HepG2 (cell line): ENCODE measurements around the gene SIRT7. TPM values are rescaled to one million over a fixed set of nuclear protein-coding genes. Genes with fewer than 3 reads are reported as not detected.

ENCODE experiments used
- CHCHD3 ChIP-seq: sonication (generic); formaldehyde crosslinking; IDR thresholded peaks from 2 replicates; pipeline ENCODE4 v1.8.0; 2022; ENCODE audit warnings: mild to moderate bottlenecking, missing genetic modification reagents, moderate library complexity
- KAT7 ChIP-seq: IDR thresholded peaks from 2 replicates; pipeline ENCODE4 v1.6.1; 2018; ENCODE audit warnings: borderline replicate concordance, missing compliant biosample characterization
- SIX1 ChIP-seq: sonication (generic); formaldehyde crosslinking; IDR thresholded peaks from 2 replicates; pipeline ENCODE4 v1.4.0; 2020; ENCODE audit warnings: missing genetic modification reagents, borderline replicate concordance
- SPEN ChIP-seq: sonication (generic); formaldehyde crosslinking; IDR thresholded peaks from 2 replicates; pipeline ENCODE4 v1.5.1; 2020; ENCODE audit warnings: low read depth, mild to moderate bottlenecking, missing genetic modification reagents
- ZFP36L2 ChIP-seq: sonication (generic); formaldehyde crosslinking; IDR thresholded peaks from 2 replicates; pipeline ENCODE4 v1.4.0; 2020; ENCODE audit warnings: missing genetic modification reagents
- ZNF101 ChIP-seq: sonication (generic); formaldehyde crosslinking; IDR thresholded peaks from 2 replicates; pipeline ENCODE4 v1.4.0; 2020; ENCODE audit warnings: mild to moderate bottlenecking, low read depth, missing genetic modification reagents, borderline replicate concordance
- ZZZ3 ChIP-seq: sonication (generic); formaldehyde crosslinking; IDR thresholded peaks from 2 replicates; pipeline ENCODE4 v1.4.0; 2020; ENCODE audit warnings: missing genetic modification reagents, mild to moderate bottlenecking, borderline replicate concordance
- polyA plus RNA-seq, 8 experiments: library from polyadenylated mRNA; depleted of rRNA in 3 of 8; stranded (reverse) in 7 of 8; unstranded in 1 of 8; fragments of >200 nt; fragmentation: Illumina TruSeq in 4 of 8; extraction: Trizol in 4 of 8; gene quantifications; 2 replicates each; pipeline versions ENCODE4 v1.2.1 to v1.2.3, GENCODE V29; 2011 to 2016; ENCODE audit warnings: low read depth in 4 of 8, missing spikeins in 1 of 8, mixed read lengths in 1 of 8; ENCODE audit not compliant: insufficient read depth in 1 of 8
- total RNA-seq, 5 experiments: library from RNA; depleted of rRNA; stranded (reverse); fragments of >200 nt; fragmentation: Illumina TruSeq; extraction: Trizol; gene quantifications; 2 replicates each; pipeline ENCODE4 v1.2.3, GENCODE V29; 2016; ENCODE audit warnings: low read depth in 1 of 5
- TF ChIP-seq, protein P1 (sequence below): sonication (generic); formaldehyde crosslinking; IDR thresholded peaks from 2 replicates; pipeline ENCODE4 v1.4.0; 2020; ENCODE audit warnings: missing genetic modification reagents
- TF ChIP-seq, protein P2 (sequence below): IDR thresholded peaks from 2 replicates; pipeline ENCODE4 v1.6.1; 2016
- TF ChIP-seq, protein P3 (sequence below): sonication (generic); formaldehyde crosslinking; IDR thresholded peaks from 2 replicates; pipeline ENCODE4 v1.4.0; 2020; ENCODE audit warnings: mild to moderate bottlenecking, missing genetic modification reagents
- TF ChIP-seq, protein P4 (sequence below): sonication (generic); formaldehyde crosslinking; IDR thresholded peaks from 2 replicates; pipeline ENCODE4 v1.8.0; 2022; ENCODE audit warnings: mild to moderate bottlenecking, missing genetic modification reagents, borderline replicate concordance
- TF ChIP-seq, protein P5 (sequence below): sonication (generic); formaldehyde crosslinking; IDR thresholded peaks from 2 replicates; pipeline ENCODE4 v1.5.1; 2020; ENCODE audit warnings: mild to moderate bottlenecking, missing genetic modification reagents, moderate library complexity

The SIRT7 gene
- total and polyA plus RNA-seq, 2 of the 13 experiments (the other 11 are each of a cell fraction or from before 2014, with no cell fraction given), result 8.3 to 24.8 TPM

DNA sequence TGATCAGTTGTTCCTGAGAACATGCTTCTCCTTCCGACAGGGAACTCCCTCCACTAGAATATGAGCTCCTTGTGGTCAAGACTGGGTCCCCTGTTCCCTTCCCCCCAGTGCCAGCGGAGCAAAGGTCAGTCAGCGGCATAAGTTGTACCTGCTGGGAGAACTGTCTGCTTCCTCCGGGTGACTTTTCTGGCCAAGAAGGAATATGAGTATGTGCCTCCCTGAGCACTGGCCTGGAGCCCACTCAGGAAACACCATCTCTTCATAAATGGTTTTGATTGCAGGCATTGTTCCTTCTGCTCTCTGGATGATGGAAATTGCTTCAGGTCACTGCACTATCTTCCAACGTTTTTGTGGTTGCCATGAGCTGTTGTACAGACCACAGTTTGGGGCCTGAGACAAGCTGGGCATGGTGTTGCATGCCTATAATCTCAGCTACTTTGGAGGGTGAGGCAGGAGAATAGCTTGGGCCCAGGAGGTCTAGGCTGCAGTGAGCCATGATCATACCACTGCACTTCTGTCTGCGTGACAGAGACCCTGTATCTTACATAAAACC, 54.8 kb downstream of the SIRT7 start (continued):
- no peak for TF ChIP-seq ZFP36L2
- TF ChIP-seq SPEN (CRISPR knock-in tag), result no peak
- TF ChIP-seq CHCHD3 (CRISPR knock-in tag), result no peak
- TF ChIP-seq, protein P1, sequence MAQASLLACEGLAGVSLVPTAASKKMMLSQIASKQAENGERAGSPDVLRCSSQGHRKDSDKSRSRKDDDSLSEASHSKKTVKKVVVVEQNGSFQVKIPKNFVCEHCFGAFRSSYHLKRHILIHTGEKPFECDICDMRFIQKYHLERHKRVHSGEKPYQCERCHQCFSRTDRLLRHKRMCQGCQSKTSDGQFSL (CRISPR knock-in tag), result no peak
- no peak for TF ChIP-seq SIX1 (CRISPR knock-in tag)
- TF ChIP-seq ZZZ3 (CRISPR knock-in tag), result peak; percentile 38; the same call in 1 of the 2 replicates
- TF ChIP-seq, protein P2, sequence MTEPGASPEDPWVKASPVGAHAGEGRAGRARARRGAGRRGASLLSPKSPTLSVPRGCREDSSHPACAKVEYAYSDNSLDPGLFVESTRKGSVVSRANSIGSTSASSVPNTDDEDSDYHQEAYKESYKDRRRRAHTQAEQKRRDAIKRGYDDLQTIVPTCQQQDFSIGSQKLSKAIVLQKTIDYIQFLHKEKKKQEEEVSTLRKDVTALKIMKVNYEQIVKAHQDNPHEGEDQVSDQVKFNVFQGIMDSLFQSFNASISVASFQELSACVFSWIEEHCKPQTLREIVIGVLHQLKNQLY (CRISPR knock-in tag), result no peak
- TF ChIP-seq, protein P3, sequence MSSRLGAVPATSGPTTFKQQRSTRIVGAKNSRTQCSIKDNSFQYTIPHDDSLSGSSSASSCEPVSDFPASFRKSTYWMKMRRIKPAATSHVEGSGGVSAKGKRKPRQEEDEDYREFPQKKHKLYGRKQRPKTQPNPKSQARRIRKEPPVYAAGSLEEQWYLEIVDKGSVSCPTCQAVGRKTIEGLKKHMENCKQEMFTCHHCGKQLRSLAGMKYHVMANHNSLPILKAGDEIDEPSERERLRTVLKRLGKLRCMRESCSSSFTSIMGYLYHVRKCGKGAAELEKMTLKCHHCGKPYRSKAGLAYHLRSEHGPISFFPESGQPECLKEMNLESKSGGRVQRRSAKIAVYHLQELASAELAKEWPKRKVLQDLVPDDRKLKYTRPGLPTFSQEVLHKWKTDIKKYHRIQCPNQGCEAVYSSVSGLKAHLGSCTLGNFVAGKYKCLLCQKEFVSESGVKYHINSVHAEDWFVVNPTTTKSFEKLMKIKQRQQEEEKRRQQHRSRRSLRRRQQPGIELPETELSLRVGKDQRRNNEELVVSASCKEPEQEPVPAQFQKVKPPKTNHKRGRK (CRISPR knock-in tag), result no peak
- TF ChIP-seq KAT7 (CRISPR knock-in tag), result no peak
- TF ChIP-seq, protein P4, sequence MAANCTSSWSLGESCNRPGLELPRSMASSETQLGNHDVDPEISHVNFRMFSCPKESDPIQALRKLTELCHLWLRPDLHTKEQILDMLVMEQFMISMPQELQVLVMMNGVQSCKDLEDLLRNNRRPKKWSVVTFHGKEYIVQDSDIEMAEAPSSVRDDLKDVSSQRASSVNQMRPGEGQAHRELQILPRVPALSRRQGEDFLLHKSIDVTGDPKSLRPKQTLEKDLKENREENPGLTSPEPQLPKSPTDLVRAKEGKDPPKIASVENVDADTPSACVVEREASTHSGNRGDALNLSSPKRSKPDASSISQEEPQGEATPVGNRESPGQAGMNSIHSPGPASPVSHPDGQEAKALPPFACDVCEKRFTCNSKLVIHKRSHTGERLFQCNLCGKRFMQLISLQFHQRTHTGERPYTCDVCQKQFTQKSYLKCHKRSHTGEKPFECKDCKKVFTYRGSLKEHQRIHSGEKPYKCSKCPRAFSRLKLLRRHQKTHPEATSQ, result no peak
- no peak for TF ChIP-seq ZNF101 (CRISPR knock-in tag)
- TF ChIP-seq, protein P5, sequence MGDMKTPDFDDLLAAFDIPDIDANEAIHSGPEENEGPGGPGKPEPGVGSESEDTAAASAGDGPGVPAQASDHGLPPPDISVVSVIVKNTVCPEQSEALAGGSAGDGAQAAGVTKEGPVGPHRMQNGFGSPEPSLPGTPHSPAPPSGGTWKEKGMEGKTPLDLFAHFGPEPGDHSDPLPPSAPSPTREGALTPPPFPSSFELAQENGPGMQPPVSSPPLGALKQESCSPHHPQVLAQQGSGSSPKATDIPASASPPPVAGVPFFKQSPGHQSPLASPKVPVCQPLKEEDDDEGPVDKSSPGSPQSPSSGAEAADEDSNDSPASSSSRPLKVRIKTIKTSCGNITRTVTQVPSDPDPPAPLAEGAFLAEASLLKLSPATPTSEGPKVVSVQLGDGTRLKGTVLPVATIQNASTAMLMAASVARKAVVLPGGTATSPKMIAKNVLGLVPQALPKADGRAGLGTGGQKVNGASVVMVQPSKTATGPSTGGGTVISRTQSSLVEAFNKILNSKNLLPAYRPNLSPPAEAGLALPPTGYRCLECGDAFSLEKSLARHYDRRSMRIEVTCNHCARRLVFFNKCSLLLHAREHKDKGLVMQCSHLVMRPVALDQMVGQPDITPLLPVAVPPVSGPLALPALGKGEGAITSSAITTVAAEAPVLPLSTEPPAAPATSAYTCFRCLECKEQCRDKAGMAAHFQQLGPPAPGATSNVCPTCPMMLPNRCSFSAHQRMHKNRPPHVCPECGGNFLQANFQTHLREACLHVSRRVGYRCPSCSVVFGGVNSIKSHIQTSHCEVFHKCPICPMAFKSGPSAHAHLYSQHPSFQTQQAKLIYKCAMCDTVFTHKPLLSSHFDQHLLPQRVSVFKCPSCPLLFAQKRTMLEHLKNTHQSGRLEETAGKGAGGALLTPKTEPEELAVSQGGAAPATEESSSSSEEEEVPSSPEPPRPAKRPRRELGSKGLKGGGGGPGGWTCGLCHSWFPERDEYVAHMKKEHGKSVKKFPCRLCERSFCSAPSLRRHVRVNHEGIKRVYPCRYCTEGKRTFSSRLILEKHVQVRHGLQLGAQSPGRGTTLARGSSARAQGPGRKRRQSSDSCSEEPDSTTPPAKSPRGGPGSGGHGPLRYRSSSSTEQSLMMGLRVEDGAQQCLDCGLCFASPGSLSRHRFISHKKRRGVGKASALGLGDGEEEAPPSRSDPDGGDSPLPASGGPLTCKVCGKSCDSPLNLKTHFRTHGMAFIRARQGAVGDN (CRISPR knock-in tag), result no peak
